NT2/D1 (cell line): ENCODE measurements around the gene OSCAR.

Source experiments
- YY1 ChIP-seq: IDR thresholded peaks from 2 replicates; pipeline ENCODE4 v1.6.1; 2011; ENCODE audit not compliant: insufficient read length, insufficient read depth
- ZNF274 ChIP-seq: IDR thresholded peaks from 2 replicates; pipeline ENCODE4 v1.6.1; 2011; ENCODE audit warnings: mild to moderate bottlenecking, low read depth, low read length

- TF ChIP-seq ZNF274 (no peak), YY1 (peak; percentile 7)
Measured at GRCh38 chr19:54115109-54116063, 14.8 kb upstream of the OSCAR start, which contains the start of the genes PRPF31 and TFPT.
